KMS-11 (cell line): Measurements from ENCODE around the gene OR1A2.
"Not testable (repeated sequence)": the region's sequence is repeated elsewhere in the genome, so short reads cannot be mapped to it uniquely, and the experiment has no call there.

Experiments used
- H2AFZ ChIP-seq: fragments of 200-600 bp; sonication (generic); 2 replicates; pipeline ENCODE4 v1.6.1; 2016; ENCODE audit warnings: antibody characterized with exemption, mixed run types, low read depth
- H3K27ac ChIP-seq: fragments of 200-600 bp; sonication (generic); 2 replicates; pipeline ENCODE4 v1.6.1; 2016; ENCODE audit warnings: mild to moderate bottlenecking, mixed run types
- H3K27me3 ChIP-seq: fragments of 200-600 bp; sonication (generic); 2 replicates; pipeline ENCODE4 v1.6.1; 2017; ENCODE audit warnings: mild to moderate bottlenecking, low read depth, mixed run types, moderate library complexity; ENCODE audit not compliant: insufficient read depth
- H3K36me3 ChIP-seq: fragments of 200-600 bp; sonication (generic); 2 replicates; pipeline ENCODE4 v1.6.1; 2017; ENCODE audit warnings: mild to moderate bottlenecking, mixed run types; ENCODE audit not compliant: insufficient read depth
- H3K4me1 ChIP-seq: fragments of 200-600 bp; sonication (generic); 2 replicates; pipeline ENCODE4 v1.6.1; 2016; ENCODE audit warnings: mild to moderate bottlenecking, low read depth, mixed run types; ENCODE audit not compliant: poor library complexity, severe bottlenecking
- H3K4me2 ChIP-seq: fragments of 200-600 bp; sonication (generic); 2 replicates; pipeline ENCODE4 v1.7.0; 2016; ENCODE audit warnings: mild to moderate bottlenecking, mixed run types
- H3K4me3 ChIP-seq: fragments of 200-600 bp; sonication (generic); IDR thresholded peaks from 2 replicates; pipeline ENCODE4 v1.6.1; 2017; ENCODE audit warnings: low read depth, low read length, mixed read lengths; ENCODE audit not compliant: insufficient read depth
- H3K79me2 ChIP-seq: fragments of 200-600 bp; sonication (generic); 2 replicates; pipeline ENCODE4 v1.6.1; 2016; ENCODE audit warnings: low read depth, mixed run types; ENCODE audit not compliant: insufficient read depth
- H3K9ac ChIP-seq: fragments of 200-600 bp; sonication (generic); 2 replicates; pipeline ENCODE4 v1.6.1; 2016; ENCODE audit warnings: mild to moderate bottlenecking, mixed run types
- H4K20me1 ChIP-seq: fragments of 200-600 bp; sonication (generic); 2 replicates; pipeline ENCODE4 v1.6.1; 2016; ENCODE audit warnings: mild to moderate bottlenecking, mixed run types; ENCODE audit not compliant: insufficient read depth
- CTCF ChIP-seq: fragments of 200-600 bp; sonication (generic); conservative IDR thresholded peaks from 2 replicates; pipeline ENCODE4 v1.6.1; 2017; ENCODE audit warnings: low read depth, mild to moderate bottlenecking, antibody characterized with exemption, low read length, moderate library complexity, mixed read lengths

OR1A2 gene

GRCh38 chr17:3221850-3222249 lies 24.5 kb downstream of the OR1A2 start:
- Histone ChIP-seq H3K9ac (no peak overlapping the region), H4K20me1 (no peaks in the 10 kb centered on the region), H3K4me1 (no peaks in the 10 kb centered on the region), H3K4me2 (no peak overlapping the region), H3K79me2 (no peaks in the 10 kb centered on the region), H2AFZ (no peak overlapping the region), H3K27me3 (0 out of 2 replicates have a peak, but pooled peaks cover under 1% of the 10 kb centered on the region), H3K27ac (no peak overlapping the region), H3K4me3 (no peak overlapping the region), H3K36me3 (no peaks in the 10 kb centered on the region)
- TF ChIP-seq CTCF, result no peak

- H2AFZ ChIP-seq, result no peak overlapping the region
- H3K27ac ChIP-seq, result no peak overlapping the region
- no peak overlapping the region for H3K4me3 ChIP-seq
These were observed 25.2 kb downstream of the OR1A2 start for GRCh38 chr17:3222505-3222904.

DNA sequence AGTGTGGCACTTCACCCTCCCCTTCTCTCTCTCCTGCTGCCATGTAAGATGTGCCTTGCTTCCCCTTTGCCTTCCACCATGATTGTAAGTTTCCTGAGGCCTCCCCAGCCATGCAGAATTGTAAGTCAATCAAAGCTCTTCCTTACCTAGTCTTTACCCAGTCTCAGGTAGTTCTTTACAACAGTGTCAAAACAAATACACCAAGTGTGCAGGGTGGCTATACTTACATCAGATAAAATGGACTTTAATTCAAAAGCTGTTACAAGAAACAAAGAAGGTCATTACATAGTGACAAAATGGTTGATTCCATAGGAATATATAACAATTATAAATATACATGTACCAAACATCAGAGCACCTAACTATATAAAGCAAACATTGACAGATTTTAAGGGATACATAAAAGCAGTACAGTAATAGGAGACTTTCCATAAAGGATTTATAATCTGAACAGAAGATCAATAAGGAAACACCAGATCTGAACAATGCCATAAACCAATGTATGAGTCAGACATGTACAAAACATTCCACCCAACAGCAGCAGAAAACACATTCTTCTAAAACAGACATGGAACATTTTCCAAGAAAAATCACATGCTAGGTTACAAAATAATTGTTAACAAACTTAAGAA lies 27.5 kb downstream of the OR1A2 start:
- H3K27me3 ChIP-seq, H3K27ac ChIP-seq, H3K4me3 ChIP-seq, H3K79me2 ChIP-seq, H3K4me2 ChIP-seq, H3K4me1 ChIP-seq, H3K36me3 ChIP-seq, H4K20me1 ChIP-seq, H3K9ac ChIP-seq, H2AFZ ChIP-seq: not testable (repeated sequence)

More at GRCh38 chr17:3222505-3222904, 25.2 kb downstream of the OR1A2 start:
- Histone ChIP-seq H3K4me1 (no peaks in the 10 kb centered on the region), H3K79me2 (no peaks in the 10 kb centered on the region), H3K4me2 (no peak overlapping the region), H3K36me3 (no peaks in the 10 kb centered on the region), H3K9ac (no peak overlapping the region), H4K20me1 (no peaks in the 10 kb centered on the region), H3K27me3 (no peaks in the 10 kb centered on the region)
- no peak for TF ChIP-seq CTCF

- not testable (repeated sequence) for H3K79me2 ChIP-seq, H4K20me1 ChIP-seq, H3K27ac ChIP-seq, H3K9ac ChIP-seq, H3K36me3 ChIP-seq, H2AFZ ChIP-seq, H3K27me3 ChIP-seq, H3K4me1 ChIP-seq, H3K4me2 ChIP-seq, H3K4me3 ChIP-seq
These were observed 35.0 kb downstream of the OR1A2 start for GRCh38 chr17:3232300-3232699.

- not testable (repeated sequence) for H3K36me3 ChIP-seq, H3K4me2 ChIP-seq, H4K20me1 ChIP-seq, H3K4me3 ChIP-seq, H2AFZ ChIP-seq, H3K79me2 ChIP-seq, H3K9ac ChIP-seq, H3K4me1 ChIP-seq, H3K27ac ChIP-seq, H3K27me3 ChIP-seq
These were observed 41.4 kb downstream of the OR1A2 start for GRCh38 chr17:3238685-3239084.

DNA sequence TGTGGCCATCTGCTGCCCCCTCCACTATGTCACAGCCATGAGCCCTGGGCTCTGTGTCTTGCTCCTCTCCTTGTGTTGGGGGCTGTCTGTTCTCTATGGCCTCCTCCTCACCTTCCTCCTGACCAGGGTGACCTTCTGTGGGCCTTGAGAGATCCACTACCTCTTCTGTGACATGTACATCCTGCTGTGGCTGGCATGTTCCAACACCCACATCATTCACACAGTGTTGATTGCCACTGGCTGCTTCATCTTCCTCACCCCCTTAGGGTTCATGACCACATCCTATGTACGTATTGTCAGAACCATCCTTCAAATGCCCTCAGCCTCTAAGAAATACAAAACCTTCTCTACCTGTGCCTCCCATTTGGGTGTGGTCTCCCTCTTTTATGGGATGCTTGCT lies 43.7 kb downstream of the OR1A2 start:
- H3K4me2 ChIP-seq, H3K79me2 ChIP-seq, H3K27me3 ChIP-seq, H4K20me1 ChIP-seq, H3K4me1 ChIP-seq, H3K9ac ChIP-seq, H3K36me3 ChIP-seq, H3K4me3 ChIP-seq, H2AFZ ChIP-seq, H3K27ac ChIP-seq: not testable (repeated sequence)

GRCh38 chr17:3244841-3245240 lies 47.5 kb downstream of the OR1A2 start:
- H2AFZ ChIP-seq, H3K4me1 ChIP-seq, H3K4me2 ChIP-seq, H3K36me3 ChIP-seq, H3K79me2 ChIP-seq, H3K27ac ChIP-seq, H3K9ac ChIP-seq, H4K20me1 ChIP-seq, H3K4me3 ChIP-seq, H3K27me3 ChIP-seq: not testable (repeated sequence)
